PC-9 (cell line): ENCODE measurements around the gene YES1. TPM values are rescaled to one million over a fixed set of nuclear protein-coding genes. Genes with fewer than 3 reads are reported as not detected.

Experiments
- BruUV-seq: library from RNA; stranded (reverse); fragments of 400-500 nt; replicated peaks from 2 replicates; lab custom pipeline; 2021; lab: Mats Ljungman, UMichigan
- CTCF ChIA-PET: fragments of 300-600 bp; sonication (Branson Sonifier 250); formaldehyde crosslinking; loops from one replicate; lab custom pipeline; 2022; ENCODE audit warnings: antibody characterized with exemption; lab: Charles Lee
- POLR2A ChIA-PET: fragments of 300-600 bp; sonication (Branson Sonifier 250); formaldehyde crosslinking; loops from one replicate; lab custom pipeline; 2022; ENCODE audit warnings: antibody characterized with exemption; ENCODE audit not compliant: unreplicated experiment; lab: Charles Lee
- DNase-seq, 2 experiments: peaks; one replicate each; pipeline versions ENCODE4 v3.0.0 to v3.0.0-alpha.2; 2015 to 2022; ENCODE audit warnings: mixed read lengths in 1 of 2
- H2AFZ ChIP-seq: fragments of 200-600 bp; sonication (generic); 2 replicates; pipeline ENCODE4 v1.8.1; 2017; ENCODE audit warnings: antibody characterized with exemption
- H3F3A ChIP-seq: fragments of 200-600 bp; sonication (generic); 2 replicates; pipeline ENCODE4 v1.8.1; 2017; ENCODE audit warnings: antibody characterized with exemption, mild to moderate bottlenecking, low read depth; ENCODE audit not compliant: insufficient read depth
- H3K27ac ChIP-seq: fragments of 200-600 bp; sonication (generic); 2 replicates; pipeline ENCODE4 v1.6.1; 2016; ENCODE audit warnings: mixed run types
- H3K27me3 ChIP-seq: fragments of 200-600 bp; sonication (generic); 2 replicates; pipeline ENCODE4 v1.6.1; 2016; ENCODE audit warnings: low read depth, mixed run types; ENCODE audit not compliant: insufficient read depth
- H3K36me3 ChIP-seq: fragments of 200-600 bp; sonication (generic); 2 replicates; pipeline ENCODE4 v1.6.1; 2016; ENCODE audit warnings: low read depth, mixed run types
- H3K4me1 ChIP-seq: fragments of 200-600 bp; sonication (generic); replicated peaks from 2 replicates; pipeline ENCODE4 v1.6.1; 2016; ENCODE audit warnings: mixed run types; ENCODE audit not compliant: insufficient read depth
- H3K4me2 ChIP-seq: fragments of 200-600 bp; sonication (generic); 2 replicates; pipeline ENCODE4 v1.6.1; 2017; ENCODE audit warnings: mixed run types
- H3K4me3 ChIP-seq: fragments of 200-600 bp; sonication (generic); 2 replicates; pipeline ENCODE4 v1.6.1; 2016; ENCODE audit warnings: mixed run types
- H3K79me2 ChIP-seq: fragments of 200-600 bp; sonication (generic); 2 replicates; pipeline ENCODE4 v1.6.1; 2017; ENCODE audit warnings: low read depth, mixed run types
- H3K9me2 ChIP-seq: fragments of 200-600 bp; sonication (generic); 2 replicates; pipeline ENCODE4 v1.8.1; 2017; ENCODE audit warnings: mild to moderate bottlenecking; ENCODE audit not compliant: insufficient read depth
- H3K9me3 ChIP-seq: fragments of 200-600 bp; sonication (generic); 2 replicates; pipeline ENCODE4 v1.8.1; 2016; ENCODE audit warnings: low read depth; ENCODE audit not compliant: insufficient read depth
- H4K20me1 ChIP-seq: fragments of 200-600 bp; sonication (generic); 2 replicates; pipeline ENCODE4 v1.8.1; 2017; ENCODE audit not compliant: insufficient read depth
- CTCF ChIP-seq: fragments of 200-600 bp; sonication (generic); conservative IDR thresholded peaks from 2 replicates; pipeline ENCODE4 v1.6.1; 2017; ENCODE audit warnings: mixed run types, antibody characterized with exemption, mild to moderate bottlenecking, moderate library complexity
- EZH2 ChIP-seq: fragments of 200-600 bp; sonication (generic); IDR thresholded peaks from 2 replicates; pipeline ENCODE4 v1.8.0; 2017; ENCODE audit warnings: antibody characterized with exemption, low read depth
- intact Hi-C: fragments of 100-400 bp; cut with micrococcal nuclease; formaldehyde crosslinking; loops from one replicate; pipeline ENCODE4 v1.10.0; 2022; ENCODE audit not compliant: unreplicated experiment
- total RNA-seq: library from RNA; stranded (reverse); gene quantifications from 2 replicates; pipeline ENCODE4 v1.2.3, GENCODE V29; 2021

The YES1 gene
- total RNA-seq, 1 experiment from 2014 or later: 111 TPM

DNA sequence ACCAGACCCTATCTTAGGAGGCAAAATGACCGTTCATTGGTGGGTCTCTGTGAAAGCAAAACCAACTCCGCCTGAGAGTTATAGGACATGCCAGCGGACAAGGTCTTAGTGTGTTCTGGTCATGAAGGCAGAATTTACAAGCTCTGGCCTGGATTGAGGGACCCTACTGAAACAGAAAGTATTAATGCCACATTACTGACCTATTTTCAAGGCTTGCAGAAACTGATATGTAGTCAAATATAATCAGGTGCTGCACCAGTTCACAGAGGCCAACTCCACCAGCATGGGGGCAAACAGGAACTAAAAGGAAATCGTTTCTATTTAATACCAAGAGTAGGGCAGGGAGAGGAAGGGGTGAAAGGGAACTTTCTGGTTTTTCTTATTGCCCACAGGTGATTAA lies 134.9 kb downstream of the YES1 start:
- Histone ChIP-seq H3K9me2 (no peaks in the 10 kb centered on the region), H3K4me2 (no peak overlapping the region), H2AFZ (no peak overlapping the region), H4K20me1 (no peaks in the 10 kb centered on the region), H3K4me1 (no peaks in the 10 kb centered on the region), H3K9me3 (no peaks in the 10 kb centered on the region), H3K36me3 (peaks cover 35% of the 10 kb centered on the region), H3F3A (peaks cover 24% of the 10 kb centered on the region), H3K27me3 (no peaks in the 10 kb centered on the region), H3K27ac (no peak overlapping the region), H3K79me2 (no peaks in the 10 kb centered on the region), H3K4me3 (no peak overlapping the region)
- intact Hi-C loops: no loop called here
- ChIA-PET POLR2A (no interaction called here), CTCF (no interaction called here)
- no TSS peak for BruUV-seq
- no peak for DNase-seq
- no peak for TF ChIP-seq CTCF
- no peak for TF ChIP-seq EZH2

DNA sequence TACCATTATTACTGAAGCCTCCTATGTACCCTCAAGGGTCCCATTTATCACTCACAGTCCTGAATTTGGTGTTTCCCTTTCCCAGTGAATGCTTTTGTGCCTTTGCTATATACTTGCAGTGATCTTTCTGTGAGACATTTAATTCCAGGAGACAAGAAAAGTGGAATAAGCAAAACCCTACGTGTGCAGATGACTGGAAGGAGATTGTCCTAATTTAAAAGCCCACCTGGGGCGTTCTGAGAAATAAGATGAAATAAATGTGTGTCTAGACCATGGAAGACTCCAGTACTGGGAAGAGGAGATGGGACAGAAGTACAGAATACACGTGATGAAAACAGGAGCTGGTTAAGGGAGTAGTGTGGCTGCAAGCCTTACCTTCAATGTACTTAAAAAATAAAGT lies 135.3 kb downstream of the YES1 start:
- no TSS peak for BruUV-seq
- TF ChIP-seq CTCF (no peak), EZH2 (no peak)
- Histone ChIP-seq H3K27me3 (no peaks in the 10 kb centered on the region), H3K36me3 (peaks cover 33% of the 10 kb centered on the region), H3K4me1 (no peaks in the 10 kb centered on the region), H3K4me2 (no peak overlapping the region), H3K79me2 (no peaks in the 10 kb centered on the region), H3K4me3 (no peak overlapping the region), H4K20me1 (no peaks in the 10 kb centered on the region), H3K9me2 (no peaks in the 10 kb centered on the region), H3K9me3 (no peaks in the 10 kb centered on the region), H3K27ac (no peak overlapping the region), H3F3A (peaks cover 24% of the 10 kb centered on the region), H2AFZ (no peak overlapping the region)
- DNase-seq: no peak
- CTCF ChIA-PET: no interaction called here
- POLR2A ChIA-PET: no interaction called here
- intact Hi-C loops: no loop called here

DNA sequence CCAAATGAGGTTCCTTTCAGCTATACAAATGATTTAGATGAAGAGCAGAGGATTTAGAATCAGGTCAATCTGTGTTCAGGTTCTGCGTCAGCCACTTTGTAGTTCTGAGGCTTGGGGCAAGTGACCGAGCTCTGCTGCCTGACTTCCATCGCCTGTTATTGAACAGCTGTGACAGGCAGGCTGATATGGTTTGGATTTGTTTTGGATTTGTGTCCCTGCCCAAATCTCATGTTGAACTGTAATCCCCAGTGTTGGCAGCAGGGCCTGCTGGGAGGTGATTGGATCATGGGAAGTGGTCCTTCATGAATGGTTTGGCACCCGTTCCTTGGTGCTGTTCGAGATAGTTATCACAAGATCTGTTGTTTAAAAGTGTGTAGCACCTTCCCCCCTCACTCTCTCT lies 136.0 kb downstream of the YES1 start:
- no peaks in the 10 kb centered on the region for H3K4me1 ChIP-seq
- no peak overlapping the region for H3K4me2 ChIP-seq
- H3K27ac ChIP-seq: no peak overlapping the region
- POLR2A ChIA-PET: no interaction called here
- CTCF ChIA-PET: no interaction called here
- H2AFZ ChIP-seq: no peak overlapping the region
- no peak for TF ChIP-seq CTCF
- no peak for TF ChIP-seq EZH2
- H3F3A ChIP-seq: peaks cover 24% of the 10 kb centered on the region
- no peaks in the 10 kb centered on the region for H3K9me3 ChIP-seq
- no peaks in the 10 kb centered on the region for H4K20me1 ChIP-seq
- intact Hi-C loops: no loop called here
- no peaks in the 10 kb centered on the region for H3K79me2 ChIP-seq
- H3K9me2 ChIP-seq: no peaks in the 10 kb centered on the region
- peaks cover 36% of the 10 kb centered on the region for H3K36me3 ChIP-seq
- no peak overlapping the region for H3K4me3 ChIP-seq
- BruUV-seq: no TSS peak
- DNase-seq: no peak
- no peaks in the 10 kb centered on the region for H3K27me3 ChIP-seq
